Naive B cell (primary cell): ENCODE measurements around the gene APOH. TPM values are rescaled to one million over a fixed set of nuclear protein-coding genes. Genes with fewer than 3 reads are reported as not detected.

Experiments used
- ATAC-seq, 2 donors: fragments of 150-1000 bp; cut with Tn5 transposase; 2 replicates each; pipeline ENCODE4 v1.10.0; 2021; ENCODE audit warnings: low read depth in 2 of 2, mild to moderate bottlenecking in 2 of 2, moderate library complexity in 2 of 2
- DNase-seq: peaks from one replicate; pipeline ENCODE4 v3.0.0; 2022
- H3K27ac Mint-ChIP-seq, 6 donors: one replicate each; pipeline ENCODE4 v1.8.0; 2020 to 2022; ENCODE audit warnings: mild to moderate bottlenecking in 6 of 6, mixed read lengths in 6 of 6, moderate library complexity in 5 of 6, inconsistent platforms in 2 of 6
- H3K27me3 Mint-ChIP-seq, 3 donors: one replicate each; pipeline ENCODE4 v1.8.0; 2021 to 2022; ENCODE audit warnings: mixed read lengths in 3 of 3, mild to moderate bottlenecking in 1 of 3
- H3K36me3 Mint-ChIP-seq, 2 donors: one replicate each; pipeline ENCODE4 v1.8.0; 2020 to 2022; ENCODE audit warnings: mixed read lengths in 2 of 2, inconsistent platforms in 1 of 2, mild to moderate bottlenecking in 1 of 2
- H3K4me1 Mint-ChIP-seq, 3 donors: one replicate each; pipeline ENCODE4 v1.8.0; 2020 to 2022; ENCODE audit warnings: mixed read lengths in 3 of 3, inconsistent platforms in 1 of 3, mild to moderate bottlenecking in 1 of 3, moderate library complexity in 1 of 3
- H3K4me3 Mint-ChIP-seq, 8 donors: one replicate each; pipeline ENCODE4 v1.8.0; 2020 to 2022; ENCODE audit warnings: mild to moderate bottlenecking in 8 of 8, mixed read lengths in 8 of 8, moderate library complexity in 8 of 8, inconsistent platforms in 2 of 8
- H3K9me3 Mint-ChIP-seq, 7 donors: one replicate each; pipeline ENCODE4 v1.8.0; 2020 to 2022; ENCODE audit warnings: mixed read lengths in 7 of 7, mild to moderate bottlenecking in 5 of 7, inconsistent platforms in 2 of 7, moderate library complexity in 1 of 7
- polyA plus RNA-seq, 6 donors: library from polyadenylated mRNA; unstranded; fragments of 300-500 nt; fragmentation: Illumina TruSeq; gene quantifications; one replicate each; pipeline ENCODE4 v1.2.3, GENCODE V29; 2021; ENCODE audit warnings: low read depth in 6 of 6

The APOH gene
- polyA plus RNA-seq, 6 donors from 2014 or later: not detected

- H3K27ac Mint-ChIP-seq: no peak overlapping the region
- H3K9me3 Mint-ChIP-seq: no peaks in the 10 kb centered on the region
- no peaks in the 10 kb centered on the region for H3K36me3 Mint-ChIP-seq
- DNase-seq: no peak
- no peak overlapping the region for H3K4me3 Mint-ChIP-seq
- H3K4me1 Mint-ChIP-seq: no peaks in the 10 kb centered on the region
- H3K27me3 Mint-ChIP-seq: peaks cover 27 to 60% (median 37%) of the 10 kb centered on the region in 3 donors
- no peak for ATAC-seq
Observed at GRCh38 chr17:66227212-66228045, 1.8 kb downstream of the APOH start.

- Mint-ChIP-seq H3K27me3 (peaks cover 31 to 46% (median 33%) of the 10 kb centered on the region in 3 donors), H3K27ac (no peak overlapping the region), H3K9me3 (no peaks in the 10 kb centered on the region), H3K36me3 (no peaks in the 10 kb centered on the region), H3K4me3 (no peak overlapping the region), H3K4me1 (no peaks in the 10 kb centered on the region)
- ATAC-seq (no peak), DNase-seq (no peak)
Observed at GRCh38 chr17:66222798-66223350, 6.3 kb downstream of the APOH start.

- H3K36me3 Mint-ChIP-seq: no peaks in the 10 kb centered on the region
- no peak for DNase-seq
- H3K27ac Mint-ChIP-seq: no peak overlapping the region
- no peak for ATAC-seq
- peaks cover 0 to 2% (median 0%) of the 10 kb centered on the region in 7 donors for H3K9me3 Mint-ChIP-seq
- no peaks in the 10 kb centered on the region for H3K4me1 Mint-ChIP-seq
- H3K4me3 Mint-ChIP-seq: no peak overlapping the region
- H3K27me3 Mint-ChIP-seq: peaks cover 26 to 54% (median 31%) of the 10 kb centered on the region in 3 donors
Observed at GRCh38 chr17:66221755-66222530, 7.3 kb downstream of the APOH start.

GRCh38 chr17:66221343-66221742, 7.9 kb downstream of the APOH start:
- no peak for ATAC-seq
- H3K27me3 Mint-ChIP-seq: peaks cover 30 to 58% (median 34%) of the 10 kb centered on the region in 3 donors
- H3K9me3 Mint-ChIP-seq: peaks cover 0 to 2% (median 0%) of the 10 kb centered on the region in 7 donors
- DNase-seq: no peak
- H3K4me1 Mint-ChIP-seq: no peaks in the 10 kb centered on the region
- H3K36me3 Mint-ChIP-seq: no peaks in the 10 kb centered on the region
- H3K4me3 Mint-ChIP-seq: no peak overlapping the region
- no peak overlapping the region for H3K27ac Mint-ChIP-seq

GRCh38 chr17:66220079-66220835, 9.0 kb downstream of the APOH start:
- no peak overlapping the region for H3K4me3 Mint-ChIP-seq
- H3K27ac Mint-ChIP-seq: no peak overlapping the region
- peaks cover 38 to 64% (median 38%) of the 10 kb centered on the region in 3 donors for H3K27me3 Mint-ChIP-seq
- DNase-seq (no peak), ATAC-seq (no peak)
- no peaks in the 10 kb centered on the region for H3K4me1 Mint-ChIP-seq
- H3K36me3 Mint-ChIP-seq: no peaks in the 10 kb centered on the region
- H3K9me3 Mint-ChIP-seq: peaks cover 0 to 2% (median 0%) of the 10 kb centered on the region in 7 donors

GRCh38 chr17:66215529-66215911, 13.7 kb downstream of the APOH start:
- Mint-ChIP-seq H3K4me3 (no peak overlapping the region), H3K9me3 (peaks cover 0 to 2% (median 0%) of the 10 kb centered on the region in 7 donors), H3K4me1 (no peaks in the 10 kb centered on the region), H3K27ac (no peak overlapping the region), H3K27me3 (peaks cover 25 to 66% (median 41%) of the 10 kb centered on the region in 3 donors), H3K36me3 (no peaks in the 10 kb centered on the region)
- no peak for ATAC-seq
- no peak for DNase-seq

GRCh38 chr17:66214884-66215528, 14.2 kb downstream of the APOH start:
- H3K9me3 Mint-ChIP-seq: peaks cover 0 to 2% (median 0%) of the 10 kb centered on the region in 7 donors
- no peak for ATAC-seq
- DNase-seq: no peak
- no peak overlapping the region for H3K4me3 Mint-ChIP-seq
- peaks cover 20 to 67% (median 46%) of the 10 kb centered on the region in 3 donors for H3K27me3 Mint-ChIP-seq
- H3K4me1 Mint-ChIP-seq: no peaks in the 10 kb centered on the region
- no peaks in the 10 kb centered on the region for H3K36me3 Mint-ChIP-seq
- H3K27ac Mint-ChIP-seq: no peak overlapping the region

GRCh38 chr17:66211047-66211810, 18.0 kb downstream of the APOH start:
- H3K27ac Mint-ChIP-seq: no peak overlapping the region
- no peak overlapping the region for H3K4me3 Mint-ChIP-seq
- ATAC-seq: no peak
- H3K9me3 Mint-ChIP-seq: peaks cover 0 to 7% (median 3%) of the 10 kb centered on the region in 7 donors
- no peaks in the 10 kb centered on the region for H3K4me1 Mint-ChIP-seq
- peaks cover 0 to 8% of the 10 kb centered on the region in 2 donors for H3K36me3 Mint-ChIP-seq
- DNase-seq: no peak
- peaks cover 10 to 42% (median 41%) of the 10 kb centered on the region in 3 donors for H3K27me3 Mint-ChIP-seq

GRCh38 chr17:66210208-66210574, 19.0 kb downstream of the APOH start:
- Mint-ChIP-seq H3K36me3 (peaks cover 0 to 8% of the 10 kb centered on the region in 2 donors), H3K9me3 (peaks cover 0 to 7% (median 3%) of the 10 kb centered on the region in 7 donors), H3K27ac (no peak overlapping the region), H3K4me1 (no peaks in the 10 kb centered on the region), H3K4me3 (no peak overlapping the region), H3K27me3 (peaks cover 4 to 32% (median 30%) of the 10 kb centered on the region in 3 donors)
- DNase-seq: no peak
- ATAC-seq: no peak

- no peaks in the 10 kb centered on the region for H3K4me1 Mint-ChIP-seq
- no peak overlapping the region for H3K4me3 Mint-ChIP-seq
- H3K27me3 Mint-ChIP-seq: peaks cover 0 to 22% (median 14%) of the 10 kb centered on the region in 3 donors
- DNase-seq (no peak), ATAC-seq (no peak)
- peak overlapping the region in 1 of 6 donors; percentile 27 for H3K27ac Mint-ChIP-seq
- peaks cover 0 to 8% of the 10 kb centered on the region in 2 donors for H3K36me3 Mint-ChIP-seq
- peaks cover 0 to 7% (median 3%) of the 10 kb centered on the region in 7 donors for H3K9me3 Mint-ChIP-seq
Observed at GRCh38 chr17:66207936-66208335, 21.3 kb downstream of the APOH start.

GRCh38 chr17:66203274-66204015, 25.8 kb downstream of the APOH start:
- H3K36me3 Mint-ChIP-seq: peaks cover 0 to 6% of the 10 kb centered on the region in 2 donors

More at GRCh38 chr17:66203274-66204015, 25.8 kb downstream of the APOH start:
- Mint-ChIP-seq H3K4me1 (peaks cover 0 to 4% (median 0%) of the 10 kb centered on the region in 3 donors), H3K9me3 (peaks cover 0 to 6% (median 3%) of the 10 kb centered on the region in 7 donors), H3K4me3 (no peak overlapping the region), H3K27ac (peak overlapping the region in 1 of 6 donors; percentile 23), H3K27me3 (peaks cover 0 to under 1% (median 0%) of the 10 kb centered on the region in 3 donors)
- DNase-seq (no peak), ATAC-seq (no peak)
